AG09309 (cell line): ENCODE data around the gene NUBP2.

ENCODE experiments used
- DNase-seq: peaks from one replicate; pipeline ENCODE4 v3.0.0-alpha.2; 2010; ENCODE audit warnings: low read depth
- H3K4me3 ChIP-seq: 2 replicates; pipeline ENCODE4 v1.5.1; 2011; ENCODE audit warnings: mild to moderate bottlenecking, low read depth, low read length, moderate library complexity; ENCODE audit not compliant: control insufficient read depth
- CTCF ChIP-seq: IDR thresholded peaks from 2 replicates; pipeline ENCODE4 v1.5.1; 2011; ENCODE audit warnings: mild to moderate bottlenecking, low read depth, low read length, inconsistent platforms; ENCODE audit not compliant: insufficient read depth, control insufficient read depth; ENCODE audit errors: missing control alignments

NUBP2 gene

DNA sequence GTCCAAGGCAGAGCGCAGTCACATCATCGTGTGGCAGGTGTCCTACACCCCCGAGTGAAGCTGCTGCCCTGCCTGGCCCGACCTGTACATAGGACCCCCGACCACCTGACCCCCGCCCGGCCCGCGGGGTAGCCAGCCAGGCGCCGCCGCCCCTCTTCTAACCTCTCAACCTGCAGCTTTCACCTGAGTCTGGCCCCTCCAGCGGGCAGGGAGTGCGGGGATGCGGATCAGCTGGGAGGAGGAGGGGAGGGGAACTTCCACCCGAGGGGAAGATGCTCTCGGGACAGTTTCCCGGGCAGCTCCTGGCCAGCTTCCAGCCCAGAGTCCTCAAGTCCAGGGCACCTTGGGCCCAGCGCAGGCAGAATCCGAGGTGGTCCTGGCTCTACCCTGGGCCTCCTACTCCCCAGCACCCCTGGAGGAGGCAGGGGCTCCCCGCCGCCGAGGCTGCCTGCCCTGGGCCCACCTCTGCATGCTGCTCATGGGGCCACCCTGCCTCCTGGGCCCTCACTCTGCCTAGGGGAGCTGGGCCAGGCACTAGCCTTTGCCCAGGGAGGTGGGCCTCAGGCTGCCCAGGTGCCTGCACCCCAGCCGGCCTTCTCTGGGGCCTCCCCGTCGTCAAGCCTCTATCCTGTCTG is 13.9 kb upstream of the NUBP2 start:
- no peak for TF ChIP-seq CTCF
- no peak overlapping the region for H3K4me3 ChIP-seq
- DNase-seq: no peak

DNA sequence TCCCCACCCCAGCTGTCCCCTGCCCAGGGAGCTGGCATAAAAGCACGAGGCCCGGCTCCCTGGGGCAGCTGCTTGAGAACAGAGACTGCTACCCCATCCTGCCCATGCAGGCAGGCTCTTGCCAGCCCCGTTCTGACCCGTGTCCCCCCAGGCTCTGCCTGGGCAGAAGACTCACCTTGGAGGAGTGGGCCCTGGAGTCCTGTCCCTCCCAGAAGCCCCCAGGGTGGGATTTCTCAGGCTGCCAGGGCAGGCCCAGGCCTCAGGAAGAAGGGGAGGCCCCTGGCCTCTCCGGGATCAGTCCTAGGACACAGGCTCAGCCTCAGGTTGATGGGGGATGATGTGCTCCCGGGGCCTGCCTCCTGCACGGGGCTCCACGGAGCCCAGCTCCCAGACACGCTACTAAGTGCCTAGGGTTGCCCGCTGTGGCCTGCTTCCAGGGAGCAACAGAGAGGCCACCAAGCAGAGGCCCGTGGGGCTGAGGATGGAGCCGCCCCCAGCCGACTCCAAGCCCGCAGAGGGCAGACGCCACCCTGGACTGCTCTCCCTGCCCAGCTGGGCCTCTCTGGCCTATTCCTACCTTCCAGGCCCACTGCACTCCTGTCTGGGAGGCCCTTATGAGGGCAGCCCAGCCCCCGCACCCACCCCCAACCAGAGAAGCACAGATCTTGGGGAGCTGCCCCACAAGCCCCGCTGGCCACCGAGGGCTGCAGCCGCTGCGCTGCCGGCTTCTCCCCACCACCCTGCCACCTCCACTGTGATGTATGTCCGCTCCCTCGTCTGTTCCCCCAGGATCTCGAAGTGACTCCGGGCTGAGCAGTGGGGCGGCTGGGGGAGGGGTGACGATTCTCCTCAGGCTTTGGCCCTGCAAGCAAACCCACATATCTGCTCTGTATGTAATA is 13.1 kb upstream of the NUBP2 start:
- no peak for TF ChIP-seq CTCF
- no peak overlapping the region for H3K4me3 ChIP-seq
- no peak for DNase-seq

- DNase-seq: no peak
- no peak for TF ChIP-seq CTCF
Measured at GRCh38 chr16:1770328-1771187, 12.2 kb upstream of the NUBP2 start.

GRCh38 chr16:1771188-1771863 is 11.4 kb upstream of the NUBP2 start, which contains the start of gene NME3:
Gene NME3, minus strand, starts transcription at chr16:1771543. Its CDS starts 9 bp downstream, at chr16:1771534.
- TF ChIP-seq CTCF: no peak
- H3K4me3 ChIP-seq: peak within 1 kb of the TSS; percentile 50
- DNase-seq: no peak

More at GRCh38 chr16:1770328-1771187, 12.2 kb upstream of the NUBP2 start:
- H3K4me3 ChIP-seq: peak overlapping the region; percentile 50

DNA sequence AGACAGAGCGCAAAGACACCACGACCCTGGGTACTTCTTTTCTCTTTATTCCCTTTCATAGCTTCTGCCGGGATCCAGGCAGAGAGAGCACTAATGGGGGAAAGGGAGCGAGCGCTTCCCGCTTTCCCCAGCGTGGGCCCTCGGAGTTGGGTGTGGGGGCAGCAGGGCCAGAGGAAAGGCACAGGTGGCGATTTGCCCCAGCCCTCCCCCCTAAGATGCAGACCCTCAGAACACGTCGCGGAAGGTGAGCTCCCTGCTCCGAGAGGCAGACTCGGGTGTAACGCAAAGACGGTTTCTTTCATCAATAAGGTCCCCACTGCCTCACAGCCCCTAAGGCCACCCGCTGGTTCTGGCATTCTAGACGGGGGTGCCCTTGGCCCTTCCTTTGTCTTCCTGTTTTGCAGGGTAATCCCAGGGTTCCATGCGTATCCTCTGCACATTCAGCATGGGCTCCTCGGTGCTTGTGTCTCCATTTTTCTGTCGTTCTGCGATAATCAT is 10.8 kb upstream of the NUBP2 start:
- H3K4me3 ChIP-seq: peak overlapping the region; percentile 50
- DNase-seq: no peak
- no peak for TF ChIP-seq CTCF
